HG03280 (cell line): ENCODE measurements around the gene MRPS16.

Experiments
- ATAC-seq: cut with Tn5 transposase; IDR thresholded peaks from one replicate; pipeline ENCODE4 v1.9.1; 2021; ENCODE audit warnings: mild to moderate bottlenecking, moderate library complexity; ENCODE audit not compliant: unreplicated experiment

The MRPS16 gene

GRCh38 chr10:73205081-73205480 is 47.4 kb downstream of the MRPS16 start:
- no peak for ATAC-seq
